Liver (tissue), 9 donors: ENCODE measurements around the gene VTCN1. TPM values are rescaled to one million over a fixed set of nuclear protein-coding genes. Genes with fewer than 3 reads are reported as not detected.
"Not testable (repeated sequence)": the region's sequence is repeated elsewhere in the genome, so short reads cannot be mapped to it uniquely, and the experiment has no call there.

Experiments used
- DNase-seq: peaks from one replicate; pipeline ENCODE4 v3.0.0-alpha.2; 2017; ENCODE audit warnings: low spot score
- H3K27ac ChIP-seq, 2 donors: one replicate each; pipeline ENCODE4 v1.7.0; 2013; ENCODE audit warnings: inconsistent platforms in 2 of 2, low read length in 2 of 2, control low read depth in 1 of 2, low read depth in 1 of 2, mild to moderate bottlenecking in 1 of 2
- H3K27me3 ChIP-seq, 4 donors: one replicate each; pipeline versions ENCODE4 v1.6.1 to v1.7.0; 2013; ENCODE audit warnings: low read length in 3 of 4, inconsistent platforms in 1 of 4, mild to moderate bottlenecking in 1 of 4, moderate library complexity in 1 of 4; ENCODE audit not compliant: control insufficient read depth in 4 of 4, insufficient read depth in 4 of 4
- H3K36me3 ChIP-seq, 4 donors: one replicate each; pipeline versions ENCODE4 v1.6.1 to v1.7.0; 2013; ENCODE audit warnings: low read length in 3 of 4, mild to moderate bottlenecking in 3 of 4, low read depth in 1 of 4, moderate library complexity in 1 of 4; ENCODE audit not compliant: control insufficient read depth in 4 of 4, insufficient read depth in 3 of 4
- H3K4me1 ChIP-seq, 4 donors: one replicate each; pipeline versions ENCODE4 v1.6.1 to v1.7.0; 2013; ENCODE audit warnings: low read length in 3 of 4, mild to moderate bottlenecking in 3 of 4, moderate library complexity in 1 of 4; ENCODE audit not compliant: control insufficient read depth in 4 of 4, insufficient read depth in 4 of 4
- H3K4me3 ChIP-seq, 3 donors: one replicate each; pipeline versions ENCODE4 v1.6.1 to v1.7.0; 2013; ENCODE audit warnings: low read length in 3 of 3, control low read depth in 1 of 3, low read depth in 1 of 3, mild to moderate bottlenecking in 1 of 3
- H3K9ac ChIP-seq, 2 donors: one replicate each; pipeline ENCODE4 v1.7.0; 2013; ENCODE audit warnings: low read length in 2 of 2, mild to moderate bottlenecking in 2 of 2, moderate library complexity in 2 of 2, control low read depth in 1 of 2, low read depth in 1 of 2
- H3K9me3 ChIP-seq, 4 donors: one replicate each; pipeline versions ENCODE4 v1.6.1 to v1.7.0; 2013; ENCODE audit warnings: low read length in 3 of 4; ENCODE audit not compliant: control insufficient read depth in 4 of 4
- ATF3 ChIP-seq: IDR thresholded peaks from 2 replicates; pipeline ENCODE4 v1.6.1; 2016; ENCODE audit warnings: antibody characterized with exemption
- CTCF ChIP-seq: fragments of 150-350 bp; IDR thresholded peaks from 2 replicates; pipeline ENCODE4 v1.5.1; 2017; ENCODE audit warnings: improper control_type of control experiment, low read depth, low read length; ENCODE audit not compliant: missing input control
- EGR1 ChIP-seq, 2 donors: IDR thresholded peaks; 2 replicates each; pipeline ENCODE4 v1.6.1; 2016 to 2018; ENCODE audit warnings: antibody characterized with exemption in 2 of 2, low read depth in 2 of 2
- FOXA1 ChIP-seq: IDR thresholded peaks from 2 replicates; pipeline ENCODE4 v1.6.1; 2016; ENCODE audit warnings: antibody characterized with exemption
- GABPA ChIP-seq, 2 donors: IDR thresholded peaks in 1 of 2; conservative IDR thresholded peaks in 1 of 2; 2 replicates each; pipeline ENCODE4 v1.6.1; 2016; ENCODE audit warnings: antibody characterized with exemption in 2 of 2, mild to moderate bottlenecking in 1 of 2, moderate library complexity in 1 of 2
- HNF4G ChIP-seq: IDR thresholded peaks from 2 replicates; pipeline ENCODE4 v1.6.1; 2016; ENCODE audit warnings: antibody characterized with exemption
- JUND ChIP-seq, 2 donors: IDR thresholded peaks; 2 replicates each; pipeline ENCODE4 v1.6.1; 2016; ENCODE audit warnings: antibody characterized with exemption in 2 of 2
- RXRA ChIP-seq, 2 donors: IDR thresholded peaks; 2 replicates each; pipeline ENCODE4 v1.6.1; 2017 to 2018; ENCODE audit warnings: antibody characterized with exemption in 2 of 2, mild to moderate bottlenecking in 1 of 2
- SP1 ChIP-seq: IDR thresholded peaks from 2 replicates; pipeline ENCODE4 v1.6.1; 2018; ENCODE audit warnings: antibody characterized with exemption, mild to moderate bottlenecking
- TAF1 ChIP-seq: conservative IDR thresholded peaks from 2 replicates; pipeline ENCODE4 v1.6.1; 2016; ENCODE audit warnings: antibody characterized with exemption, mild to moderate bottlenecking
- WGBS: extraction: QIAGEN DNeasy Blood & Tissue Kit; methylation state at CpG from one replicate; pipeline ENCODE4 v1.1.7; 2013; 5-methylcytosine and 5-hydroxymethylcytosine counted together
- polyA plus RNA-seq, 2 donors: library from polyadenylated mRNA; stranded (reverse) in 1 of 2; unstranded in 1 of 2; fragments of 200-250 nt in 1 of 2; fragments of >200 nt in 1 of 2; fragmentation: Nextera tagmentation in 1 of 2; extraction: Ambion mirVana in 1 of 2; gene quantifications; one replicate each; pipeline versions ENCODE4 v1.2.1 to v1.2.3, GENCODE V29; 2013 to 2015
- total RNA-seq, 2 donors: library from RNA; depleted of rRNA; stranded (reverse); fragments of >200 nt; gene quantifications; one replicate each; pipeline ENCODE4 v1.2.3, GENCODE V29; 2014
- TF ChIP-seq, protein P1 (sequence below): IDR thresholded peaks from 2 replicates; pipeline ENCODE4 v1.6.1; 2016; ENCODE audit warnings: antibody characterized with exemption, mild to moderate bottlenecking
- donor health status: healthy.
- donor health status: healthy.
- donor health status: healthy.
- donor health status: healthy.
- donor health status: healthy.

The VTCN1 gene
- total and polyA plus RNA-seq, 4 donors = 0.28 to 1.0 (median 0.45) TPM

DNA sequence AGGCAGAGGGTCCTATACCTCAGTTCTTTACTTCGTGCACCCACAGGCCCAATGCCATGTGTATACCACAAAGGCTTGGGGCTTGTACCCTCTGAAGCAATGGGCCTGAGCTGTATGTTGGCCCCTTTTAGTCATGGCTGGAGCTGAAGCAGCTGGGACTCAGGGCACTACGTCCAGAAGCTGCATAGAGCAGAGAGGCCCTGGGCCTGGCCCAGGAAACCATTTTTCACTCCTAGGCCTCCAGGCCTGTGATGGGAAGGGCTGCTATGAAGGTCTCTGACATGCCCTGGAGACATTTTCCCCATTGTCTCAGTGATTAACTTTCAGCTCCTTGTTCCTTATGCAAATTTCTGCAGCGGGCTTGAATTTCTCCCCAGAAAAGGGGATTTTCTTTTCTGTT lies 48.1 kb upstream of the VTCN1 start:
- DNase-seq = no peak
- TF ChIP-seq TAF1 (no peak), GABPA (IDR thresholded peaks at IDR 0.05 in 1 of 2, conservative IDR thresholded peaks at IDR 0.05 in 1 of 2) (no peak), RXRA (IDR thresholded peaks at IDR 0.05) (no peak), JUND (IDR thresholded peaks at IDR 0.05) (no peak)
- TF ChIP-seq, protein P1, sequence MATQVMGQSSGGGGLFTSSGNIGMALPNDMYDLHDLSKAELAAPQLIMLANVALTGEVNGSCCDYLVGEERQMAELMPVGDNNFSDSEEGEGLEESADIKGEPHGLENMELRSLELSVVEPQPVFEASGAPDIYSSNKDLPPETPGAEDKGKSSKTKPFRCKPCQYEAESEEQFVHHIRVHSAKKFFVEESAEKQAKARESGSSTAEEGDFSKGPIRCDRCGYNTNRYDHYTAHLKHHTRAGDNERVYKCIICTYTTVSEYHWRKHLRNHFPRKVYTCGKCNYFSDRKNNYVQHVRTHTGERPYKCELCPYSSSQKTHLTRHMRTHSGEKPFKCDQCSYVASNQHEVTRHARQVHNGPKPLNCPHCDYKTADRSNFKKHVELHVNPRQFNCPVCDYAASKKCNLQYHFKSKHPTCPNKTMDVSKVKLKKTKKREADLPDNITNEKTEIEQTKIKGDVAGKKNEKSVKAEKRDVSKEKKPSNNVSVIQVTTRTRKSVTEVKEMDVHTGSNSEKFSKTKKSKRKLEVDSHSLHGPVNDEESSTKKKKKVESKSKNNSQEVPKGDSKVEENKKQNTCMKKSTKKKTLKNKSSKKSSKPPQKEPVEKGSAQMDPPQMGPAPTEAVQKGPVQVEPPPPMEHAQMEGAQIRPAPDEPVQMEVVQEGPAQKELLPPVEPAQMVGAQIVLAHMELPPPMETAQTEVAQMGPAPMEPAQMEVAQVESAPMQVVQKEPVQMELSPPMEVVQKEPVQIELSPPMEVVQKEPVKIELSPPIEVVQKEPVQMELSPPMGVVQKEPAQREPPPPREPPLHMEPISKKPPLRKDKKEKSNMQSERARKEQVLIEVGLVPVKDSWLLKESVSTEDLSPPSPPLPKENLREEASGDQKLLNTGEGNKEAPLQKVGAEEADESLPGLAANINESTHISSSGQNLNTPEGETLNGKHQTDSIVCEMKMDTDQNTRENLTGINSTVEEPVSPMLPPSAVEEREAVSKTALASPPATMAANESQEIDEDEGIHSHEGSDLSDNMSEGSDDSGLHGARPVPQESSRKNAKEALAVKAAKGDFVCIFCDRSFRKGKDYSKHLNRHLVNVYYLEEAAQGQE = no peak
- no peak overlapping the region for H3K9ac ChIP-seq
- H3K9me3 ChIP-seq = no peaks in the 10 kb centered on the region
- H3K27me3 ChIP-seq = no peaks in the 10 kb centered on the region
- no peaks in the 10 kb centered on the region for H3K4me1 ChIP-seq
- 96% methylated on average over 3 of the region's 3 CpGs for WGBS
- H3K36me3 ChIP-seq = no peaks in the 10 kb centered on the region
- H3K27ac ChIP-seq = no peak overlapping the region
- no peak overlapping the region for H3K4me3 ChIP-seq

GRCh38 chr1:117258075-117258474 lies 47.3 kb upstream of the VTCN1 start:
- not testable (repeated sequence) for H3K36me3 ChIP-seq, H3K27ac ChIP-seq, DNase-seq, H3K27me3 ChIP-seq, H3K9ac ChIP-seq, H3K9me3 ChIP-seq, H3K4me1 ChIP-seq, H3K4me3 ChIP-seq

GRCh38 chr1:117257291-117257690 lies 46.6 kb upstream of the VTCN1 start:
- no peaks in the 10 kb centered on the region for H3K9me3 ChIP-seq
- H3K27me3 ChIP-seq = no peaks in the 10 kb centered on the region
- no peak for DNase-seq
- H3K9ac ChIP-seq = no peak overlapping the region
- no peaks in the 10 kb centered on the region for H3K4me1 ChIP-seq
- TF ChIP-seq FOXA1 (no peak), GABPA (IDR thresholded peaks at IDR 0.05 in 1 of 2, conservative IDR thresholded peaks at IDR 0.05 in 1 of 2) (no peak), TAF1 (no peak), JUND (IDR thresholded peaks at IDR 0.05) (no peak), RXRA (IDR thresholded peaks at IDR 0.05) (no peak), CTCF (no peak), HNF4G (no peak), ATF3 (no peak), EGR1 (IDR thresholded peaks at IDR 0.05; ENCODE audit: low read depth in 2 of 2) (no peak), SP1 (no peak)
- TF ChIP-seq, protein P1 = no peak
- no peak overlapping the region for H3K4me3 ChIP-seq
- no peak overlapping the region for H3K27ac ChIP-seq
- H3K36me3 ChIP-seq = no peaks in the 10 kb centered on the region
